Stimulated activated CD8-positive, alpha-beta memory T cell treated with anti-CD3 and anti-CD28 coated beads, Interleukin-2, amount 100 ng/mL, for 48 hours (primary cell): Measurements from ENCODE around the gene WWOX.

Experiments
- DNase-seq, 2 donors: peaks; one replicate each; pipeline ENCODE4 v3.0.0-alpha.2; 2020; ENCODE audit warnings: low read depth in 2 of 2

The WWOX gene

DNA sequence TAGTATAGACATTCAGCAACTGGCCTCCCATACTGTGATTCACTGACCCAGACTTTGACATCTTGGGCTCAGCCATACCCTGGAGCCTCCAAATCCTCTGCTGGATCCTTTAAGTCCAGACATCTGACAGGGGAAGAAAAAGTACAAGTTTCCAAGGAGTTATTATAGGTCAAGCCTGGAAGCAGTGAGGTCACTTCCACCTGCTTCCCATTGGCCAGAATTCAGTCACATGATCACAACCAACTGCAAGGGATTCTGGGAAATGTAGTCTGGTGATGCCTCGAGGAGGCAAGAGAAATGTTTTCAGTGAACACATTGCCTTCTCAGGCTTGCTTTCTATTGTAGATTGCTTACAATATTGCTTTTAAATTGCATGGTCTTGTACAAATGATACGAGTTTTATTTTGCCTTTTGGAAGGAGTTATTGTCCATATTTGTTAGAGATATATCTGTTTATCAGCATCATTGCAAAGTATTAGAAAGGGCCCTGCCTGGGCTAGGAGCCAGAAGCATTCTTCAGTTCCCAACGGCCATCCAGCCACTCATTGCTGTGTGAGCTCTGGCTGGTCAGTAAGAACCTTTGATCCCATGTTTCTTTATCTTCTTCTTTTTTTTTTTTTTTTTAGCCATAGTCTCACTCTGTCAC is 696.9 kb downstream of the WWOX start:
- no peak for DNase-seq

DNA sequence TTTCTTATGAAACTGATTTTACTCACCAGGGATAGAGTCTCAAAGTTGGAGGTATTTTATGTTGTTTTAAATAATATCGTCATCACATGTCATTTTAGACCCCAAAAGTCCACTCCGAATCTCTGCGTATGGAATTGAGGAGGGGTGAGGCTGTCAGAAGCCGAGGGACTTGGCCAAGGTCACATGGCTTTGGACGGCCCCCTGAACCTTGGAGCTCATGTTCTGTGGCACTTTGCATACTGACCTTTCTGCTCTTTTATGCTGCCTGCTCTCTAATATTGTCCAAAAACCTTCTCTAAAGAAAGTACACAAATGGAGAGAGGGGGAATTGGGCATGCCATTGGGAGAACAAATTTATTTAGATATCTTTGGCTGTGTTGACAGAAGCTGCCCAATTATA is 700.0 kb downstream of the WWOX start:
- no peak for DNase-seq

DNA sequence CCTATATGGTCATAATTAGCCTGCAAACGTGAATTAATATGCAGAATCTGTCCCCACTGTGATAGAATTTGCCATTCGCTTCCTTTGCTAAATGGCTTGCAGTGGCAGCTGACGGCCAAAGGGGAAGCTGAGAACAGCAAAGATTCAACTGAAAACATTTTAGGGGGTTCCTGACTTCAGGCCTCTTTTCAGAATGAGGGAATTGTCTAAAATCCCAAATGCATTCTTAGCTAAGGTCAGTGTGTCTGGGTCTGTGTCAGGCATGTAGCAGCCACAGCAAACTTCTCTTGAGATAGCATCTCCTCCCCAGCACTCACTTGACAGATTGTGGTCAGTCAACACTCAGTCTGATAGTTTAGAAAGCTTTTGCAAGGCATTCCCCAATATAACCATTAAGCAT is 701.1 kb downstream of the WWOX start:
- no peak for DNase-seq

DNA sequence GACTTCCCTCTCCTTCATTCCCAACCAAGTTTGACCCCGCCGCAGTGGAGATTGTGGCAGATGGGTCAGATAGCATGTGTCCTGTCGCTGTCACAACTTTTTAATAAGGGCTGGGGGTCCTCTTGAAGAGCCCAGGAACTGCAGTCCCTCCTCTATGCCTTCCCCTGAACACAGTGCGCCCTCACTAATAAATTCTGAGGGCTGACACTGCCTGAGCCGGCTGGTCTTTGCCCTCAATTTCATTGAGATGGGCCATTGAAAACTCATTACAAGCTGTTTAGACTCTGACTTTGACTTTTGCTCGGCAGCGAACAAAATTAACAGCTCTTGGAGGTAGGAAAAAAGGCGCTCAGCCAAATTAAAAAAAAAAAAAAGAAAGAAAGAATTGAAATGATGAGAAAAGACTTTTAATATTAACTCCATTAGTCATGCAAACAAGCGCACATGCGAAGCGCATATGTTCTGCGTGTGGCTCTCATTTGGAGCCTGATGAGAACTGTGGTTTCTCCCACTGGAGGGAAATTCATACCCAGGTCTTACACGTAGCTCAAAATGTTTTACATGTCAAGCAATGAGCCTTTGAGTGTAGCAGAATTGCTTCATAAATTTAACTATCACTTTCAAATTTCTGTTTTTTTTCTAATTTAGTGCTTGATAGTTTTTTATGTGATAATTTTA is 704.7 kb downstream of the WWOX start:
- no peak for DNase-seq

DNA sequence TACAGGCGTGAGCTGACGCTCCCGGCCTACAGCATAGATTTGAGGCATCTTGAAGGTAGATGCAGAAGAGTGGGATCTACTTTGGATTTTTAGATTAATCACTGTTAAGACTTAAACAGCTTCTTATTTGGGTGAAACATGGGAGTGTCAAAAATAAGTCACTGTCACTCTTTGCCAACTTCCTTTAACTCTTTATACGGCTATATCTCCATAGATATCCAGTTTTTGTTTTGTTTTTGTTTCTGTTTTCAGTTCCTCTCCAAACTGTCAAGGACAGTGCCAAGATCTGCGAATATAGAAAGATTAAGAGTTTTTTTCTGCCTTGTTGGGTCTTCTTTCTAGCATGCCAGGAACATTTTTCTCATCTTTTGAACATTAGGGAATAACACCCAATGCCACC is 706.1 kb downstream of the WWOX start:
- DNase-seq = no peak

DNA sequence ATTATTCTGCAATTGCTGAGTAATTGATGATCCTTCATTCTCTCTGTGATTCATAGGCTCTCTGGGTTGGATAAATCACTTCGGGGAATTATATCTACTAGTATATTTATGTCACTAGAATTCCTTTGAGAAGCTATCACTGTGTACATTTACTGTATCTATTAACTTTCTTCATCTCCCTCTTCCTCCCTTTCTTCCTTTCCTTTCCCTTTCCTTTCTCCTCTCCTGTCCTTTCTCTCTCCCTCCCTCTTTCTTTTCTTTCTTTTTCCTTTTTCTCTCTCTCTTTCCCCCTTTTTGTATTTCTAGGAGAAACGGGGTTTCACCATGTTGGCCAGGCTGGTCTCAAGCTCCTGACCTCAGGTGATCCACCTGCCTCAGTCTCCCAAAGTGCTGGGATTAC is 711.8 kb downstream of the WWOX start:
- DNase-seq = no peak

DNA sequence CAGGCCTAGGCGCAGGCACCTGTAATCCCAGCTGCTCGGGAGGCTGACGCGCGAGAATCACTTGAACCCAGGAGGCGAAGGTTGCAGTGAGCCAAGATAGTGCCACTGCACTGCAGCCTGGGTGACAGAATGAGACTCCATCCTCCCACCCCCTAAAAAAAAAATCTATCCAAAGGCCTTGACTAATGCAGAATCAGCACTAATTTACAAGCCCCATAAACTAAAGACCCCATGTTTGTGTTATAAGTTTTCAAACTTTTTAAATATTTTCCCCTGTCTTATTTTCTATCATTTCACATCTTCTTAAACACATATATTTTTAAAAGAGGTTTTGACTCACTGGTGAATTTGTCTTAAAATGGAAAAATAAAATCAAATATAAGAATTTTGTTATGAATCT is 713.1 kb downstream of the WWOX start:
- DNase-seq = no peak

DNA sequence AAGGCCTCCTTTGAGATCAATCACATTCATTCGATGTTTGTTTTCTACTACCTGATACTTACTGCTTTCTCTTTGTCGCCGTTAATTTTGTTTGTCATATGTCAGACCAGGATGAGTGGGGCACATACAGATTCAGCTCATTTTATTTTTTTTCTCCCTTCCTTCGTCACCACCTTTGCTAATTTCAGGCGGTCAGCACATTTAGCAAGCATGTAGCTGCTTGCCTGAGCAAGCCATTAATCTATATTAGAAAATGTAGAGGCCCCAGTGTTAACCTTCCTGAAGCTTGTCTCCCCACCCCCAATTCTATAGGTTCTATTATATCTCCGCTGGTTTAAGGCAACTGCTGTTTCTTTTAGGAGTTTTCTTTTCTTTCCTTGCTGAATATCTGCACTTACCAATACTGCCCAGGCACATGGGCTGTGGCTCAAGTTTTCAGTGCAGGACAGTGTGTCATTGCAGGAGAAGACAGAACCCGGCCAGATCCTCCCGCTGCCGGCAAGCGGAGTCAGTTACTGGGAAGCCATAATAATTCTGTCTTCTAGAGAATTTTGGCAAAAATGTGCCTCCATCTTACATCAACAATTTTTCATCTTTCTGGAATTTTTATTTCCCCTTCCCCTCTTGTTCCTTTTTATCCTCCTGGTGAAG is 714.3 kb downstream of the WWOX start:
- no peak for DNase-seq

DNA sequence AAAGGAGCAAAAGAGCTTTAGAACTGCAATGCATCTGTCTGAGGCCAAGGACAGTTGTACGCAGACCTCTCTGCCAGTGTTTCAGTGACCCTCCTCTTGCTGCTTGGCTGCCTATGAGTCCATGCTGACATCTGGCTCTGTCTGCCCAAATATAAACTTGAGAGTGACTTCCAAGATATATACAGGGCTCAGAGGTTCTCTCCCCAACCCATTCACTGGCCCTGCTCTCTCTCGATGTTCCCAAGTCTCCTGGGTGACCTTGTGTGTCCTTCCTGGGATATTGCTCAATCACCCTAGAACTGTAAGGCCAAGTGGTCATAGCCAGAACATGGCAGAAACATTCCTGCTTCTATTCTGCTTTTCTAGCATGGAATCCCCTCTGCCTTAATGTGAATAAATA is 716.3 kb downstream of the WWOX start:
- no peak for DNase-seq

DNA sequence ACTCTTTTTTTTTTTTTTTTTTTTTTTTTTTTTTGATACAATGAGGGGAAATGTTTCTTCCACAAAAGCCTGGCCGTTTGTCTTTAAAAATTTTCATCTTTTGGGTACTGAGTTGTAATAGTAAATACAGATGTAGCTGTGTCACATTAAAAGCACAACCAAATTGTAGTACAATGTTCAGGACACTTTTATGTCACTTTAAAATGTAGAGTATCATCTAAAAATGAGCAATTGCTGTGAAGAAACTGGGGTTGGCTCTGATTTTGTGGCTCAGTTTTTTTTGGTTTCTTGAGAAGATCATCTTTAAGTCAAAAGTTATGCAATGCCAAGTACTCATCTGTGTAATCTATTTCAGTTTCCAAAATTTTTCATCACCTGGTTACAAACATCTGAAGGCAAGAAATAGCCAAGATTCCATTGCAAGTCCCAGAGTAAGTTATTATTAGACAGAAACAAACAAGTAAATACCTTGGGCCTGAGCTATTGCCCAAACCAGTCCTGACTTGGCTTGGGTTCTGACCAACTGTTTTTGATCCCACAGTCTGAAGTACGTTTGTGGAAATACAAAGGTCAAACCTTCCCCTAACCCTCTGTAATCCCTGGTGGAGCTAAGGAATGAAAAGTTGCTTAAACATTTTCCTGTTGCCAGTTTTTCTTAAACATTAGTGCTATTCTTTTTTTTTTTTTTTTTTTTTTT is 717.2 kb downstream of the WWOX start:
- no peak for DNase-seq

DNA sequence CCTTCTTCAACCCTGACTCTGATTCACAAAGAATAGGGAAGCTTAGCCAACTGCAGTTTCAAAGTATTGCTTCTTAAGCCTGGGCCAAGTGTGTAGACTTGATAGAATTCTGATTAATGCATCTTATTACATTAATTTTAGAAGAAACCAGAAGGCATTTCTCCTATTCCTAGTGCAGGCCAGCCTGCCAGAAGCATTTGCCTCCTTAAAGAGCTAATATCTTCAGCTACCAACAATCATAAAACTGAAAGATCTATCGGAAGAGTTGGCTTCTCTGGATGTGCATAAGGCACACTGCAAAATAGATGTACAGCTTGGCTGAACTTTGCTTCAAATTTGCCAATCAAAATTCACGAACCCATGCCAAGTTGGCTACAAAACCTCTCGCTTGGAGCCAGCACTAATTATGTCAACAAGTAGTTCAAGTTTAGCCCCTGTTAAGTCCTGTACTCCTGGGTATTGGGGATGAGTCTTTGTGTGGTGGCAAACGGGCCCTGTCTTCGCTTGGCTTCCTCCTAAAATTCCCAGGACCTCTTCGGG is 717.8 kb downstream of the WWOX start:
- DNase-seq = no peak

DNA sequence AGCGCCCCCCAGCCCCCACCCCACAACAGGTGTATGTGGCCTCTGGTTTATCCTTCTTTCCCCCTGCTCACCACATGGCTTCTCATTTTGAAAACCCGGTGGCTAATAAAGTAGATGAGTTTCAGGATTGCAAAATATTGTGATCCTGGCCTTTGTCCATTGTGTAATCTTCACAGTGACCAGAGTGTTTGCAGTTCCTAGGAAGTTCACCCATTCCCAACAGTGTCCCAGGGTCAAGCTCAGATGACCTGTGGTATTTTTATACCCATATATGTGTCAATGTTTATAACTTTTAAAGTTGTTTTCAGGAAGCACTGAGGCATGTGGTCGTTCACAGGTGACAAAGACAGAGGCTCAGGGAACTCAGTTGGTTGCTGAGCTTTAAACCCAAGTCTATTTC is 721.9 kb downstream of the WWOX start:
- DNase-seq = no peak

DNA sequence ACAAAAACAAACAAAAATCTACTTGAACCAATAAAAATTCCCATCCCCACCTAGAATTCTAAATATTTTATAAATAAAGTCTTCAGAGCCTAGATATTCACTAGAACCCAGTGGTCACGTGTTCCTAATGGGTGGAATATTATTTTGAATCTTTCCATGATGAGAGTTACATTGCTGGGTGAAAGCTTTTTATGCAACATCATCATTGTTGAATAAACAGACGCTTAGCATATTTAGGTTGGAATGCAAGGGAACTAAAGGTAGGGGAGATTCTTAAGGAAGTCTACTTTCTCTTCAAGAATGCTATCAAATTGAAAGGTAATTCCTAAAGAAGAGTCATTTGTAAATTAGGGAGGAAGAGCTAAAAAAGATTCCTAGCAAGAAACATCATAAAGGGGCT is 723.1 kb downstream of the WWOX start:
- DNase-seq = no peak

DNA sequence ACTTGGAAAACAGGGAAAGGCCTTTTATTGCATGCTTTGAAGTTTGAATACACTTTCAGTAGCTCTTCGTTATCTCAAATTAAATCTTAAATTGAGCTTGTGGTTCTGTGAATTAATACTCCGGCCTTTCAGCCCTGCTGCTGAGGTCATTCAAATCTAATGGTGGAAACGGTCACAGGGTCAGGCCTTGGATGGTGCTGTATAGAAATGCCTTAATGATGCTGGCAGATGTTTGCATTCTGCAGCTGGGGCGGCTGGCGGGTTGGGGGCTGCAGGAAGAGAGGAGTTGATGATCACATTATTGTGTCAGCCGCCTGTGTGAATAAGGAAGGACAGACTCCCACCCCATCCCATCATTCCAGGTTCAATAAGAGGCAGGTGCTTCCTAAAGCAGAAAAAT is 723.6 kb downstream of the WWOX start:
- no peak for DNase-seq

DNA sequence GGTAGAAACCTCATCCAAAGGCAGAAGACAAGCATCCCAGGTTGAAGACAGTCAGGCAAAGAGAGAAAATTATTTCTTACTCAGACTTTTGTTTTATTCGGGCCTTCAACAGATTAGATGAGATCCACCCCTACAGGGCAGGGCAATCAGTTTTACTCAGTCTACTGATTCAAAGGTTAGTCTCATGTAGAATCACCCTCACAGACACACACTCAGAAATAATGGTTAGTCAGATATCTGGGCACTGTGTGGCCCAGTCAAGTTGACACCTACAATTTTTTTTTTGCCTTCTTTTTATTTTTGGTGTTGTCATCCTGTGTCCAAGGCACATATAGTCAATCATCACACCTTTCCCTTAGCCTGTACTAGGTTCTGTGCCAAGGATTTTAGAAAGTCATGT is 729.8 kb downstream of the WWOX start:
- no peak for DNase-seq

DNA sequence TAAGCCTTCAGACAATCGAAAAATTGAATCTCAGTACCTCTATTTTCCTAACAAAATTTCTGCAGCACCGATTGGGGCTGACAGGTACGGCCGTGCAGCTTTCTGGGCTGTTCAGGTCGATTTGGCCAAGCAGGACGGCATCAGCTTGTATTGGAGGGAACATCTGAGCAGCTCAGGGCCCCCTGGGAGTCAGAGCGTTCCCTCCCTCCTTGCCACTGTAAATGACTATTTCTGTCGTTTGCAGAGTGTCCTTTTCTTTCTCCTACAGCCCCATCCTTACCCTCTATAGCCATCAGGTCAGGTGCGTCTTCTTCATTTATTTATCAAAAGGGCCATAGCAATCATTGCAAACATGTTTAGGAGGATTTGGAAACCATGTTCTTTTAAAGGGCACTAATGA is 731.1 kb downstream of the WWOX start:
- no peak for DNase-seq

DNA sequence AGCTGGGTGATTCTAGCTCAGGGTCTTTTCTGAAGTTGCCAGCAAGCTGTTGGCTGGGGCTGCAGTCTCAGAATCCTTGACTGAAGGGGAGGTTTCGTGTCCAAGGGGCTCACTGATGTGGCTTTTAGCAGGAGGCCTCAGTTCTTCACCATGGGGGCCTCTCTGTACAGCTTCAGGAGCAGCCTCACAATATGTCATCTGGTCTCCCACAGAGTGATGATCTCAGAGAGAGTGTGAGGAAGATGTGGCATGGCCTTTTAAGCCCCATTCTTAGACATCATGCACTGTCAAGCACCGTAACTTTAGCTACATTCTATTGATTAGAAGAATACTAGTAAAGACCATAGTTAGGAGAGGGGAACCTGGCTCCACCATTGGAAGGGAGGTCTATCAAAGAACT is 732.6 kb downstream of the WWOX start:
- DNase-seq = no peak

DNA sequence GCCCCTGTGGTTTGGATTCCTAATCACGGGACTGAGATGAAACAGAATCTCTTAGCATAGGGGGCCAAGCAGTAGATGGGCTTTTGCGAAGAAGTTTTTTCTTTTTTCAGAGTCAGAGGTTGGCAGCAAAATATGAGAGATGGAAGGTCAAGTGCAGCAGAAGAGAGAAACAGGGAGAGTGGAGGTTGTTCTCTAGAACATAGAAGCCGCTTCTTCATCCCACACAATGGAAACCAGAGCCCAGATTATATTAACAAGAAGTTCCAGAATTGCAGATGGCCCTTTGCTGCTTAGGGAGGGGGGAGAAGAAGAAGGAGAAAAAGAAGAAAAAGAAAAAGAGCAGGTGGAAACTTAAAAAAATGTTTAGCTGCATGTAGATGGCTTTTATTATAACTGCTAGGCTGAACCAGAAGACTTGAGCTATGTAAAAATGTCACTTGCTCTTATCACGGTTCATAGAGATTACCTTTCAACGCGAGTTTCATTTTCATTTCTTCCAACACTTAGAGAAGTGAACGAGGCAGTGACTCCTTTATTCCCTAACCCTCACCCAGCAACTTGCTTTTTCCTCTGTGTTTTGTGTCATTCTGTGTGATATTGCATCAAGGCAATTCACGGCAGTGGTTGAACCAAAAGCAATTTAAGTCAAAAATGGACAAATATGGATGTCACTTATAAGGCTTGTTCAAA is 737.5 kb downstream of the WWOX start:
- no peak for DNase-seq

DNA sequence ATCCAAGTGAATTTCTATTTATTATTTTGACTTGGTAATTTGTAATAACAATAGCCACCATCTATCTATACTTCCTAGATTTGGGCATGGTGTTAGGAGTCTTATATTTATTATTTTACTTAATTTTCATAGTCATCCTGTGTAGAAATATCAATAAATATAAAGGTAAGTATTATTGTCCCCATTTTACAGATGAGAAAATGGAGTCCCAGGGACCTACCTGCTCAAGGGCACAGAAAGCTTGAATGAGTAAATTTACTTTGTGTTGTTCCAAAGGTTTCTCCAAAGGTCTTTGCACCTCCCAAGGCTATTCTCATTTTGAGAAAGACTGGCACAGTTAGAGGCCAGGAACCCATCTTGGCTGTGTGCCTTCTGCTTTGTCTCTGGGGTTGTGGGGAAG is 738.3 kb downstream of the WWOX start:
- no peak for DNase-seq

DNA sequence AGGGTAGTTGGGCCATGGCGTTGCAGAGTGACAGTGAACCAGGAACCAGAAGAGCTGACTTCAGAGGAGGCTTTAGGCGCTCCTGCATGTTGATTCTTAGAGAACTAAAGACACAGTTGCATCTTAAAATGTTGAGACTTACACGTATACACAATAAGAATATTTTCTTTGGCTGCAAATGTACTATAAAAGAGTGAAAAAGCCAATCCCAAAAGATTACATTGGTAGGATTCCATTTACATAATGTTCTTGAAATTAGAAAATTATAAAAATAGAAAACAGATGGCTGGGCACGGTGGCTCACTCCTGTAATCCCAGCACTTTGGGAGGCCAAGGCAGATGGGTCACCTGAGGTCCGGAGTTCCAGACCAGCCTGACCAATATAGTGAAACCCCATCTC is 738.8 kb downstream of the WWOX start:
- DNase-seq = no peak

DNA sequence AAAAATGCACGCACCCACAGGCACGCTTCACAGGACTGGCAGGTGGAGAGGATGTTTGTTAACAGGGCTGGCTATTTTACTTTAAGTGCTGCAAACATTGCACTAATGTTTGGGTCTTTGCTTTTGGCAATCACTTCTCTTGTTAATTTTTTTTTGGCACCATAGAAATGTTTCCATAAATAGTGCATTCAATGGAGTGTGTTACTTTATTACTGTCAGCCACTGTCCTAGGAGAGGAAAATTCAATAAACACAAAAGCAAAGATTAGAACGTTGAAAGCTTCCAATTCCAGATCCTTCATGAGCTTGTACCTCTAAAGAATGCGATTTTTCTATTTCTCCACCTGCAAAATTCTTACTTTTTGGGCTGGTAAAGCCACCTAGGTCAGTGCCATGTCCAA is 743.5 kb downstream of the WWOX start:
- no peak for DNase-seq

DNA sequence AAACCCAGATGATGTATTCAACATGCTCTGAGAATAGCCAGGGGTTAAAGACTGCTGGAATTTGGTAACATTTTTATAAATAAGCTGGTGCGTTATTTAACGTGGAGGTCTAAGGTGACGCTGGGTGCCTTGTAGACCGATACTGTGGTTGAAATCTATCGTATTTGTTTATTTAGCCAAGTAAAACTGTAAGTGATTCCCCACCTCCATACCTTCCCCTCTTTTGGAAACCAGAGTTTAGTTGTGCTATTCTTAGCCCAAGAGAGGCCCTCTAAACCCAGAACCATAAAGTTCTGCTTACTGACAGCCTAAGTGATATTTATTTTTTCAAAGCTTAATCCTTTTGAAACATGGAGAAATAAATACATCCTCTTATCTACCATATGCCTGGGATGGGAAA is 744.5 kb downstream of the WWOX start:
- no peak for DNase-seq
